Fibroblast of skin of back (primary cell): ENCODE data around the gene DPP3.

Experiments
- DNase-seq: peaks from one replicate; pipeline ENCODE4 v3.0.0-alpha.2; 2013

DPP3 gene

DNA sequence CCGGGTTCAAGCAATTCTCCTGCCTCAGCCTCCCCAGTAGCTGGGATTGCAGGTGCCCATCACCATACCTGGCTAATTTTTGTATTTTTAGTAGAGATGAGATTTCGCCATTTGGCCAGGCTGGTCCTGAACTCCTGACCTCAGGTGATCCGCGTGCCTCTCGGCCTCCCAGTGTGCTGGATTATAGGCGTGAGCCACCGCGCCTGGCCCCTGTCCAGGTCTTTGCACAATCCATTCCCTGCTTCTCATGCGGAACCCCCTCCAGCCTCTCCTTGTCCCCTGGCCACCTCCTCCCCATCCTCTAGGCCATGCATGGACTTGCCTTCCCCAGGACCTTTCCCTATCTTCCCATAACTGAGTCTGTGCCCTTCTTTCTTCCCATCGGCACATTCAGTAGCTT is 8.7 kb downstream of the DPP3 start:
- DNase-seq, result no peak

DNA sequence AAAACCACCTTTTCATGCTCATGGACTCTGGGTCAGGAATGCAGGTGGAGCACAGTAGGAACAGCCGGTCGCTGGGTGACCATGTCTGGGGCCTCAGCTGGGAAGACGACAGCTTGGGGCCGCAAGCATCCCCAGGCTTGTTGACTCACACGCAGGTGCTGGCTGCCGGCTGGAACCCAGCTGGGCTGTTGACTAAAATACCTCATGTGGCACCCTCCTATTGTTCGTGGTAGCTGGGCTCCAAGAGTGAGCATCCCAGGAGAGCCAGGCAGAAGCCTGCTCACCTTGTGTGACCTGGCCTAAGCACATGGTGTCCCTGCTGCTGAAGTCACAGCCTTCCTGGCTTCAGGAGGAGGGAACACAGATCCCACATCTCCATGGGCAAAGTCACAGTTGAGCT is 9.4 kb downstream of the DPP3 start:
- DNase-seq, result no peak

DNA sequence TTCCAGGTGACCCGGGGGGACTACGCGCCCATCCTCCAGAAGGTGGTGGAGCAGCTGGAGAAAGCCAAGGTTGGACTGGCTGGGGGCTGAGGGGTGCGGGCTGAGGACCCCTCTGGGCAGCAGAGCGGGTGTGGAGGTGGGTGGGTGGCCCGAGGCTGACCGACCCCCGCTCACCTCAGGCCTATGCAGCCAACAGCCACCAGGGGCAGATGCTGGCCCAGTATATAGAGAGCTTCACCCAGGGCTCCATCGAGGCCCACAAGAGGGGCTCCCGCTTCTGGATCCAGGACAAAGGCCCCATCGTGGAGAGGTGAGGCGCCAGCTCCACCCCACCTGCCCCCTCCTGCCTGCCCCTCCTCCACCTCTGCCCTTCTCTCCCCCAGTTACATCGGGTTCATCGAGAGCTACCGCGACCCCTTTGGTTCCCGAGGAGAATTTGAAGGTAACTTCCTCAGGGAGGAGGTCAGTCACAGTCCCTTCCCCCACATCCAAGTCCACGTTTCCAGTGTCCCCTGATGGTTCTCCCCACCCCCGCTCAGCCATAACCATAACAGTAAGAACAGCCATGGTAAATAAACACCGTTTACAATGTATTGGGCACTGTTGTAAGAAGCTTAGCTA is 11.2 kb downstream of the DPP3 start:
- no peak for DNase-seq

DNA sequence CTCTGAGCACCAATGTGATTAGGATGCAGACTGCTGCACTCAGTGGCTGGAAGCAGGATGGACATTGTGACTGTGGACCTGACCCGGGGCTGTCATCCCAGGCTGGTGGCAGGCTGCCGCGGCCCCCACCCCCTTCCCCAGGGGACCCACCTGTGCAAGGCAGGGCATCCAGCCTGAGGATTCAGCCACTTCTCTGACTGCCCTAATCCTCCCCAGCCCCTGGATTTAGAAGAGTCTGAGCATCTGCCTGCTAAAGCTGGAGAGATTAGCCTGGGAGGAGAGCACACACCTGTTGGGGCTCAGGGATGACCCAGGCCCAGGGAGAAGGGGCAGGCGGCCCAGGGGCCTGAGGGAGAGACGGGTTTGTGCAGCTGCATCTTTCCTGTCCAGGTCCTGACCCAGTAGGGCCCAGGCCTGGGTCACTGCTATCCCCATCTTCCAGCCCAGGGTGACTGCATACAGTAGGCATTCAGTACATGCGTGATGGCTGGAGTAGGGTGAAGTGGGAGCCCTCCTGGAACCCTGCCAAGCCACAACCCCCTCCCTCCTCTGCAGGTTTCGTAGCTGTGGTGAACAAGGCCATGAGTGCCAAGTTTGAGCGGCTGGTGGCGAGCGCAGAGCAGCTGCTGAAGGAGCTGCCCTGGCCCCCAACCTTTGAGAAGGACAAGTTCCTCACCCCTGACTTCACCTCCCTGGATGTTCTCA is 12.1 kb downstream of the DPP3 start:
- no peak for DNase-seq

DNA sequence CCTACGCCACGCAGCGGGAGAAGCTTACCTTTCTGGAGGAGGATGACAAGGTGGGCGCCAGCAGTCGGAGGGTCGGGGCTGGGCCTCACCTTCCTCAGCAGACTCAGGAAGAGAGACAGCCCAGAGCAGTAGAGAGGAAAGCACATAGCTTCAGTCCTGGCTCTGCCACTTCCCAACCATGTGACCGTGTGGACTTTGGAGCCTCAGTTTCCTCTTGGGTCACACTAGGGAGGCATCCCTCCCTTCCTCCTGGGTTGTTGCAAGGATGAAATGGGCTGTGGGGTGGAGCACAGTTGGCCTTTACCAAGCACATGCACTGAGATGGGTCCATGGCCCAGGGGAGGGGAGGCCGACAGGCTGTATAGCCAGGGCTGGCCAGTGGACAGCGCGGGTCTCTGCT is 12.9 kb downstream of the DPP3 start:
- no peak for DNase-seq

DNA sequence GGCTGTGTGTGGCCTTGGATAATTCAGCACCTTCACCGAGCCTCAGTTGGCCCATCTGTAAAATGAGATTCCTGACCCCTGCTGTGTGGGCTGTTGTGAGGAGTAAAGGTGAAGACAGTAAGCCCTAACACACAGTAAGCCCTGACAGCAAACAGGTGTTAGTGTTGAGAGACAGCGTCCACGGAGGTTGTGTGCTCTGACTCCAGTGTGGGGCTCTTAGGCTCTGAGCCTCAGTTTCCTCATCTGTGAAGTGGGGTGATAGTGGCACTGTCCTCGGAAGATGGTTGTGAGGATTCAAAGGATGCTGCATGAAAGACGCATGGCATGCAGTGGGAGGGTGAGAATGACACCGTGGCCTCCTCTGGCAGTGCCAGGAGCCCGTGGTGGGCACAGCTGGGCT is 14.2 kb downstream of the DPP3 start:
- no peak for DNase-seq

DNA sequence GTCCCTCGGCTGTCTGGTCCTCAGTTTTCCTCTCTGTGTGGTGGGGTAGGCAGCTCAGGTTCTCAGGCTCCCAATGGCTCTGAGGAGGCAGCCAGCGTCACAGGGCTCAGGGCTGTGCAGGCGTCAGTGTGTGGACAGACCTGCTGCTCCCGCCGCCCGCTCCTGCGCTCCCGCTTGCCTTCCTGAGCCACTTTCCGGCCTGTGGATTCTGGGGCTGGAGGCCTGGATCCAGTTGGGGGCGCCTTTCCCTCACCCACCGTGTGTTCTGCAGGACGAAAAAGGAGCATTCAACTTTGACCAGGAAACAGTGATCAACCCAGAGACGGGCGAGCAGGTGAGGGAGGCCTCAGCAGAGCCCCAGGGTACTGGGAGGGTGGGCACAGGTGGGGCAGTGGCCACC is 14.7 kb downstream of the DPP3 start:
- no peak for DNase-seq

DNA sequence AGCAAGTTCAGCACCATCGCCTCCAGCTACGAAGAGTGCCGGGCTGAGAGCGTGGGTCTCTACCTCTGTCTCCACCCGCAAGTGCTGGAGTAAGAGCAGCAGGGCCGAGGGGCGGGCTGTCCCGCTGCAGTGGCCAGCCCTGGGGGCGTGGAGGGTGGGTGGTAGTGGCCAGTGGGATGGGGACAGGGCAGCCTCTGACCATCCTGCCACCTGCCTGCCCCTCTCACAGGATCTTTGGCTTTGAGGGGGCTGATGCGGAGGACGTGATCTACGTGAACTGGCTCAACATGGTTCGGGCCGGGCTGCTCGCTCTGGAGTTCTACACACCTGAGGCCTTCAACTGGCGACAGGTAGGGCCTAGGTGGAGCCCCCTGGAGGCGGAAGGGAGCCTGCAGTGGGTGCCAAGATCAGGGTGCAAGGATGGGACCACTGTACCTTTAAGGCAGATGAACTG is 15.2 kb downstream of the DPP3 start:
- no peak for DNase-seq

DNA sequence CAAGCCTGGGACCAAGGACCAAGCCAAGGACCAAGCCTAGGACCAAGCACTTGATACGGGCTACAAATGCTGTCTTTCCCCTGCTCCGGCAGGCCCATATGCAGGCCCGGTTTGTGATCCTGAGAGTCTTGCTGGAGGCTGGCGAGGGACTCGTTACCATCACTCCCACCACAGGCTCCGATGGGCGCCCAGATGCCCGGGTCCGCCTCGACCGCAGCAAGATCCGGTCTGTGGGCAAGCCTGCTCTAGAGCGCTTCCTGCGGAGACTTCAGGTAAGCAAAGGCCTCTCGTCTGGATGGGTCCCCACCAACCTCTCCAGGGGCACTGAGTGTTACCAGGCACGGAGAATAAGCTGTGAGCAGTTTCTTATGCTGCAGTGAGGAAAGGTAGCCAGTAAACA is 17.0 kb downstream of the DPP3 start:
- DNase-seq, result no peak

DNA sequence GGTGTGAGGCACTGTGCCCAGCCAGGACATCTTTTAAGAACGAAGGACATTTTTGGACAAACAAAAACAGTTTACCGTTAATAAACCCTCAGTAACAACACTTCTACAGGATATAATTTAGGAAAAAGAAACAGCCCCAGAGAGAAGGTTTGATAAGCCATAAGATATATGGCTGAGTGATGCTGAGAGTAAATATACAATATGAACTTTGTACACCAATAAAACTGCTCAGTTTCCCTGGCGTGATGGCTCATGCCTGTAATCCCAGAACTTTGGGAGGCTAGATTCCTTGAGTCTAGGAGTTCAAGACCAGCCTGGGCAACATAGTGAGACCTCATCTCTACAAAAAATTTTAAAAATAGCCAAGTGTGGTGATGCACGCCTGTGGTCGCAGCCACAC is 18.3 kb downstream of the DPP3 start:
- DNase-seq, result no peak

DNA sequence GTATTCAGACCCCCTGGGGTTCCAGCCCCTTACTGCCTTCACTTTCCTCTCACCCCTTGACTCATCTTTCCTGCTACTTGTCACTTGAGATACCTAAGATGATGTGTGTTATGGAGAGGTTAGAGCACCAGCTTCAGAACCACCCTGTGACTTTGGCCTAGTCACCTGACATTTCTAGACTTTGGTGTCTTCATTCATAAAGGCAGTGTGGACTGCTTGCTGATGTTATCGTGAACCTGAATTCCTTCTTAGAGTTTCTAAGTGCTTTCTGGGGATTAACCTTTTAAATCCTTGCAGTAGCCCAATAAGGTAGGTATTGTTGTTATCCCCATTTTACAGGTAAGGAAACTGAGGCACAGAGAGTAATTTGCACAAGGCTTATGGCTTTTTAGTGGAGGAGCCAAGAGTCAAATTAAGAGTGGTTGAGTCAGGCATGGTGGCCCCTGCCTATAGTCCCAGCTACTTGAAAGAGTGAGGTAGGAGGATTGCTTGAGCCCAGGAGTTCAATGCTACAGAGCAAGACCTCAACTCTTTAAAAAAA is 25.1 kb downstream of the DPP3 start:
- no peak for DNase-seq

DNA sequence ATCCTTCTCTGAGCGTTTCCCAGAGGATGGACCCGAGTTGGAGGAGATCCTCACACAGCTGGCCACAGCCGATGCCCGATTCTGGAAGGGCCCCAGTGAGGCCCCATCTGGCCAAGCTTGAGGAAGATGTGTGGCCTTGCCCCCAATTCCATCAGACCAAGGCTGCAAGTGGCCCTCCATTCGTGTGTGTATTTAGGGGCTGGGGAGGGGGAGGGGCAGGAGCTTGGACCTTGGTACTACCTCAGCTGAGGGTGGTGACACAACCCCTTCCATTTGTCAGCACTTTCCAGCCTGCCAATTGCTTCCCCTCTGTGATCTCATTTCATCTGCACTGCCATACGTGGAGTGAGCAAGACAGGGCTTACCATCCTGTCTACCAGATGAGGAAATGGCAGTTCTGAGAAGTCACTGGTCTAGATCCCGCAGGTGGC is 28.9 kb downstream of the DPP3 start:
- DNase-seq, result no peak

DNA sequence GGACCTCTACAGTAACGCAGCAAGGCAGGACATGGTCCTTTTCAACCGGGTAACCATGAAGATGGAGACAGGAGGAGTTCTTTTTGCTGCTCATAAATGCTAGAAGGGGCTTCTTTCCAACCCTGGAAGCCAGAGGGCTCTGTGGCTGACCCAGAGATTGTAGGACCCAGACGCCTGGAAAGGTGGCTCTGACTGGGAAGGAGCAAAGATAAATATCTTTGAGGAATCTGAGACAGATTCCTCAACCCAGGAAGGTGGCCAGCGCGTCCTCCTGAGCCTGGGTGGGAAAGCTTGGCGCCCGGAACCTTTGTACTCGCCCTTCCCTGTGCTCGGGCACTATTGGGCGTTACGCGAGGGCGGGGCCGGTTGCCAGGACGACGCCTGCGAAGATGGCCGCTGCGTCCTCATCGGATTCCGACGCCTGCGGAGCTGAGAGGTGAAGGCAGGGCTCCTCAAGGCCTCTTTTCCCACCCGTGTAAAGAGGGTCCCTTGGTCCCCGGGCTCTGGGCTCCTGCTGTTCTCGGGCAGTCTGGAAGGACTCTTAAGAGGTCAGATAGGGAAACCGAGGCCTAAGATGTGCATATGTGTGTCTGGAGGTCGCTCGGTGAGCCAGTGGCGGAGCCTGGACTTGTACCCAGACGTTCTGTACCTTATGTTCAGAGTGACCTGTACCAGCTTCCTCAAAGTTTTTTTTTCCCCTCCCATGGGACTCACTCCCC is 30.2 kb downstream of the DPP3 start, which contains the start of gene BBS1:
BBS1 (plus strand) TSS at position 365 of the 719 bp plus-strand sequence; CDS start at position 390, 25 bp downstream.
- DNase-seq, result peak; percentile 76

DNA sequence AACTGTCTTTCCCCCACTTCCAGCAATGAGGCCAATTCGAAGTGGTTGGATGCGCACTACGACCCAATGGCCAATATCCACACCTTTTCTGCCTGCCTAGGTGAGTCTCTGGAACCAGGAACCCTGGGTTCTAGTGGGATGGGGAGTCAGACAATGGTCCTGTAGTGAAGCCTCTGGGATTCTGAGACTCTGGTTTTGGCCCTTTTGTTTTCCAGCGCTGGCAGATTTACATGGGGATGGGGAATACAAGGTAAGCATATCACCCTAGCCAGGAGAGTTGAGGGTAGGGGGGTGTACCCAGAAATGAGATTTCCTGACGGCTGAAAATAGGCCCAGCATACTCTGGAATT is 30.7 kb downstream of the DPP3 start:
- DNase-seq, result no peak

DNA sequence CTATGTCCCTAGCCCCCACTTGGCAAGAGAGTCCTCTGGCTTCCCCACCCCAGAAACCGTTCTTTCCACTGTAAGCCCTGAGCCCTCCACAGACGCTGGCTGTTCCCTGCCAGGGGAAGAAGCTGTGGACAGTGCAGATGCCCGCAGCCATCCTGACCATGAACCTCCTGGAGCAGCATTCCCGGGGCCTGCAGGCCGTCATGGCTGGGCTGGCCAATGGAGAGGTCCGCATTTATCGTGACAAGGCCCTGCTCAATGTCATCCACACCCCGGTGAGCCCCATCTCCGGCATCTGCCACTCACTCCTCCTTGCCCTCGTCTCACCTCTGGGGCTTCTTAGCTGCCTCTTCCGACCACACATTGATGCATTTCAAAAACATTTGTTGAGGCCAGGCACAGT is 43.4 kb downstream of the DPP3 start:
- no peak for DNase-seq

DNA sequence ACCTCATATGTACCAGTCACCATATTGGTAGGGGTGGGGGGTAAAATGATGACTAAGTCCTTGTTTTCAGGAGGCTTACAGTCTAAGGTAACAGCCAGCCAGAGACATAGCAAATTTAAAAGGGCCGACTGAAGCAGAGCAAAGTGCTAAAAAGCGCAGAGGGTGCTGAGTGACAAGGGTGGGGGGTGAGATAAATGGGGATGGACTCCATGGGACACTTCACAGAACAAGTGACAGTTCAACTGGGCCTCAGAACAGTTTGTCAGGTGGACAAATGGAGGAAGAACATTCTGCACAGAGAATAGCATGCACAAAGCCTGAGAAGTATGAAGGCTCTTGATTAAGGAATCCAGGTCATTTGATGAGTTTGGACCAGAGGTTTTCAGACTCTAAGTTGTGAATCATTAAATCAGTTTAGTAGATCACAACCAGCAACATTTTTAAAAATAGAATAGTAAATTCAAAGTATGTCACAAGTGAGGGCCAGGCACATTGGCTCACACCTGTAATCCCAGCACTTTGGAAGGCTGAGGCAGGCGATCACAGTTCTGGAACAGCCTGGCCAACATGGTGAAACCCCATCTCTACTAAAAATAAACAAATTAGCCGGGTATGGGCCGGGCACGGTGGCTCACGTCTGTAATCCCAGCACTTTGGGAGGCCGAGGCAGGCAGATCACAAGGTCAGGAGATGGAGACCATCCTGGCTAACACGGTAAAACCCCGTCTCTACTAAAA is 44.2 kb downstream of the DPP3 start:
- DNase-seq, result no peak

DNA sequence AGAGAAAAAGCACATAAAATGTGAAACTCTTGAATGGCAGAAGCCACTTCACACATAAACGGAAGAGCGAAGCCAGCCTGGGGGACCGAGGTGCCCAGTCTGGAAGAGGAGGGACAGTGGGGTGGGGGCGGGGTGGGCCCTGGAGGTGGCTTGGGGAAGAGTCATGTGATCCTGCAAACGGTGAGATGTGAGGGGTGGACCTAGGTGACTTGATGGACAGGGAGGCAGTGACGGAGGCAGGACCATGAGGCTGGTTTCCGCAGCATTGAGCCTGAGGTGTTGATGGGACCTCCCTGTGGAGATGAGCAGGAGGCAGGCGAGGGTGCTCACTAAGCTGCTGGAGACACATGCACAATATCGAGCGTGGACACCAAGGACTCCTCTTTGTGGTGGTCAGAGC is 48.8 kb downstream of the DPP3 start:
- no peak for DNase-seq

DNA sequence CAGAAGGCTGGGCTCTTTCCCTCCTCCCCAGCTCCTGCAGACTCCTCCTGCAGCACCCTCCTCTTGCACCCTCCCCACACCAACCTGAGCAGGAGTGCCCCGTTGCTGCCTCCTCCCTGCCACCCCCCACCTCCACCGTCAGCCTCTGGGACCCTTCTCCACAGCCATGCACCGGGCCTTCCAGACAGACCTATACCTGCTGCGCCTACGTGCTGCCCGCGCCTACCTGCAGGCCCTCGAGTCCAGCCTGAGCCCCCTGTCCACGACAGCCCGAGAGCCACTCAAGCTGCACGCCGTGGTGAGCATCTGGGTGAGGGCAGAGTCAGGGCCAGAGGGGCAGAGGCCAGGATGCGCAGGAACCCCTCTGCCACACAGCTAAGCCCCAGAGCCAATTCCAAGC is 49.4 kb downstream of the DPP3 start:
- no peak for DNase-seq

DNA sequence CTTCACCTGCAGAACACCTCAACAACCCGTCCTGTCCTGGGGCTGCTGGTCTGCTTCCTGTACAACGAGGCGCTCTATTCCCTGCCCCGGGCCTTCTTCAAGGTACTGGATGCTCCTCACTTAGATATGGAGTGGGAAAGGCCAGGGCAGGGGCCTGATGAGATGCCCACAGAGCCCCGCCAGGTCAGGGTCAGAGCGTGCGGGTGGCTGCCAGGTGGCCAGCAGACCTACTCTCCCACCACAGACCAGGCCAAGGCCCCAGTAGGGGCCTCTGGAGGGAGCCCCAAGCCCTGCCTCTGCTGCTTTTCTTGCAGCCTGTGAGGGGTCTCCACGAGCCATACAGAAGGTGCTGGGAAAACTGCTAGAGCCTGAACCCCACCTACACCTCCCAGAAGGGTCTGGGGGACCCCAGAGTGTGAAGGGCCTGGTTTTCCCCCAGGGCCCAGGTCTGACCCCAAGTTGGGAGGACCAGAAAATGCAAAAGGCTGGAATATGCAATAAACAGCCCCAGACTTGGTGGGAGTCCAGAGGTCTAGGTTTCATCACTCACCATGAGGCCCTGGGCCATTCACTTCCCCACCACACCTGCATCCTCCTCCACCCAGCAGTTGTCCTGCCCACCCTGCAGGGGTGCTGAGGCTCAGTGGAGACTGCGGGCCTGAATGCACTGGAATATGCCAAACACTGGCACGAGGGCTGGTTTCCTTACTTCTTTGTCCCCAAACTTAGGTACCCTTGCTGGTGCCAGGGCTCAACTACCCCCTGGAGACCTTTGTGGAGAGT is 50.9 kb downstream of the DPP3 start:
- DNase-seq, result no peak

DNA sequence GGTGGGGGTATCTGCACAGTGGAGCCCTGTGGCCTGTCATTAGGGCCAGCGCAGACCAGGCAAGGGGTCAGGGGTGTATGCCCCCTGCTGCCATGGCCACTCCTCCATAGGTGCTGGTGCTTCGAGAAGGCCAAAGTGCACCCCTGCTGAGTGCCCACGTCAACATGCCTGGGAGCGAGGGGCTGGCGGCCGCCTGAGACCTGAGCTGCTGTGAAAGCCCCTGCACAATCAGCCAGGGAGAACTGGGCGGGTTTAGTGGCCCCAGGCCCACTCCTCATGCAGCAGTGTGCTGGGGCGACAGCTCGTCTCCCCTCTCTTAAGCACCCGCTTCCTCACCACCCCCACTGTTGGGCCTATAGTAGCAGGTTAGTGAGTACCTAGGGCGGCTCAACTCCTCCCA is 51.6 kb downstream of the DPP3 start:
- DNase-seq, result no peak

DNA sequence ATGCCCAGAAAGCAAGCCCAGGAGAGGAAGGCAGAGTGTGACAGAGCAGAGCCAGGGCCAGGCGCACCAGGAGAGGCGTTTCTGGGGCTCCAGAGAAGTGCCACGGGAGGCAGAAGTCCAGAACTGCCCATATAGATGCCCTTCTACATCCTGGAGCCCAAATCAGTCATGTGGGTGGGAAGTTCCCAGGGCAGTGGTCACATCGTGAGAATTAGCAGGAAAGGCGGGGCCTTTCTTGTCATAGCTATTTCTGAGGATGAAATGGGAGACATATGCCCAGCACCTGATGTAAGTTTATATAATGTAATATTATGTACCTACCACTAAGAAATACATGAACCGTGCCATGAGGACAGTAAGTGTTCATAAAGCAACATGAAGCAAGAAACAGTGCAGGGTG is 52.5 kb downstream of the DPP3 start:
- DNase-seq, result no peak
